Kidney (tissue), 14 donors: ENCODE data around the gene GALNT12. TPM values are rescaled to one million over a fixed set of nuclear protein-coding genes. Genes with fewer than 3 reads are reported as not detected.

Source experiments
- DNase-seq, 5 donors: peaks; one replicate each; pipeline ENCODE4 v3.0.0-alpha.2; 2013 to 2020
- FAIRE-seq: peaks from 2 replicates; lab custom pipeline; 2012; peaks lifted over from hg19 to GRCh38; lab: Jason Lieb, UNC
- H3K27ac ChIP-seq, 2 donors: one replicate each; pipeline ENCODE4 v1.7.0; 2013; ENCODE audit warnings: low read depth in 2 of 2, low read length in 2 of 2, inconsistent platforms in 1 of 2
- H3K27me3 ChIP-seq: one replicate; pipeline ENCODE4 v1.7.1; 2013; ENCODE audit warnings: low read length, inconsistent platforms; ENCODE audit not compliant: control insufficient read depth, insufficient read depth
- H3K36me3 ChIP-seq, 3 donors: one replicate each; pipeline versions ENCODE4 v1.7.0 to v1.7.1; 2013; ENCODE audit warnings: low read length in 3 of 3, control low read depth in 1 of 3, inconsistent platforms in 1 of 3; ENCODE audit not compliant: insufficient read depth in 3 of 3, control insufficient read depth in 2 of 3
- H3K4me1 ChIP-seq, 3 donors: one replicate each; pipeline versions ENCODE4 v1.7.0 to v1.7.1; 2013; ENCODE audit warnings: low read length in 3 of 3, inconsistent platforms in 1 of 3, low read depth in 1 of 3; ENCODE audit not compliant: control insufficient read depth in 2 of 3, insufficient read depth in 2 of 3
- H3K4me3 ChIP-seq, 3 donors: one replicate each; pipeline versions ENCODE4 v1.7.0 to v1.8.1; 2013; ENCODE audit warnings: low read length in 3 of 3, control low read depth in 1 of 3, inconsistent platforms in 1 of 3
- H3K9ac ChIP-seq, 3 donors: one replicate each; pipeline versions ENCODE4 v1.7.0 to v1.7.1; 2013; ENCODE audit warnings: low read length in 3 of 3, control low read depth in 1 of 3, inconsistent platforms in 1 of 3
- H3K9me3 ChIP-seq, 3 donors: one replicate each; pipeline versions ENCODE4 v1.7.0 to v1.7.1; 2013; ENCODE audit warnings: low read length in 3 of 3, control low read depth in 1 of 3, inconsistent platforms in 1 of 3; ENCODE audit not compliant: control insufficient read depth in 2 of 3, insufficient read depth in 1 of 3
- CTCF ChIP-seq: IDR thresholded peaks from 3 replicates; pipeline ENCODE4 v1.5.1; 2012; ENCODE audit warnings: mild to moderate bottlenecking, moderate library complexity, borderline replicate concordance; ENCODE audit not compliant: insufficient read depth; ENCODE audit errors: extremely low read depth
- intact Hi-C: fragments of 100-400 bp; cut with DNase I; formaldehyde crosslinking; loops from one replicate; pipeline ENCODE4 v1.11.1; 2022
- polyA plus RNA-seq: library from polyadenylated mRNA; stranded (reverse); fragments of 350-450 nt; fragmentation: Illumina TruSeq; extraction: RNeasy Lipid Tissue Mini Kit (QIAGEN cat#74804); gene quantifications from one replicate; pipeline ENCODE4 v1.2.3, GENCODE V29; 2014; ENCODE audit warnings: low read depth, low replicate concordance; ENCODE audit not compliant: insufficient read depth
- total RNA-seq: library from RNA; stranded (reverse); fragmentation: NEBNext Ultra II Directional; extraction: Animal tissue kit (Norgen Biotek cat#: 25700); gene quantifications from one replicate; pipeline ENCODE4 v1.2.1, GENCODE V29; 2021
- donor health status: control.
- donor health status: control.
- donor health status: control.
- donor health status: control.
- donor health status: control.
- donor health status: DM: yes; HTN: yes; CAD: no.
- donor health status: Normal renal cell carcinoma (clear cell type).

The GALNT12 gene
- total and polyA plus RNA-seq, 2 donors from 2014 or later: 3.6 to 10.8 TPM

- DNase-seq (peak; percentile 83 to 93 (median 88)), FAIRE-seq (no peak)
- peak within 1 kb of the TSS; percentile 46 to 70 (median 53) for H3K4me3 ChIP-seq
- H3K9ac ChIP-seq: peak within 1 kb of the TSS; percentile 22 to 89 (median 81)
- H3K4me1 ChIP-seq: peaks cover 5 to 23% (median 16%) of the 10 kb centered on the region in 3 donors
- intact Hi-C loops: no loop called here
- no peaks in the 10 kb centered on the region for H3K27me3 ChIP-seq
- peak within 1 kb of the TSS; percentile 16 to 42 for H3K27ac ChIP-seq
- no peaks in the 10 kb centered on the region for H3K9me3 ChIP-seq
- TF ChIP-seq CTCF: peak; percentile 51
- no peaks in the 10 kb centered on the region for H3K36me3 ChIP-seq
Measured at GRCh38 chr9:98796364-98797101, 10.9 kb upstream of the GALNT12 start, which contains the start of gene ANKS6. TSS of gene ANKS6 (minus strand) at chr9:98796555. CDS start at chr9:98796491, 64 bp downstream.

GRCh38 chr9:98797491-98797890, 10.0 kb upstream of the GALNT12 start:
- no peaks in the 10 kb centered on the region for H3K36me3 ChIP-seq
- no peak for FAIRE-seq
- no peak for DNase-seq
- no peaks in the 10 kb centered on the region for H3K27me3 ChIP-seq
- no peaks in the 10 kb centered on the region for H3K9me3 ChIP-seq
- H3K9ac ChIP-seq: no peak overlapping the region
- TF ChIP-seq CTCF: no peak
- H3K27ac ChIP-seq: no peak overlapping the region
- intact Hi-C loops: no loop called here
- H3K4me1 ChIP-seq: peaks cover 0 to 14% (median 7%) of the 10 kb centered on the region in 3 donors
- H3K4me3 ChIP-seq: no peak overlapping the region

GRCh38 chr9:98798254-98798653, 9.2 kb upstream of the GALNT12 start:
- DNase-seq (no peak), FAIRE-seq (no peak)
- intact Hi-C loops: no loop called here

More at GRCh38 chr9:98798254-98798653, 9.2 kb upstream of the GALNT12 start:
- H3K27ac ChIP-seq: no peak overlapping the region
- no peaks in the 10 kb centered on the region for H3K9me3 ChIP-seq
- H3K36me3 ChIP-seq: no peaks in the 10 kb centered on the region
- no peaks in the 10 kb centered on the region for H3K27me3 ChIP-seq
- no peak overlapping the region for H3K9ac ChIP-seq
- TF ChIP-seq CTCF: no peak
- peaks cover 0 to 11% (median 0%) of the 10 kb centered on the region in 3 donors for H3K4me1 ChIP-seq
- H3K4me3 ChIP-seq: no peak overlapping the region
